WERI-Rb-1 (cell line): ENCODE measurements around the gene RPEL1.

Experiments
- DNase-seq: peaks from one replicate; pipeline ENCODE4 v3.0.0-alpha.2; 2020
- H3K27ac ChIP-seq: fragments of 250-450 bp; sonication (Bioruptor Pico); 2 replicates; pipeline ENCODE4 v1.5.1; 2020; ENCODE audit warnings: mild to moderate bottlenecking, moderate library complexity
- H3K27me3 ChIP-seq: fragments of 250-450 bp; sonication (Bioruptor Pico); 2 replicates; pipeline ENCODE4 v1.5.1; 2021; ENCODE audit warnings: mild to moderate bottlenecking, low read depth, moderate library complexity; ENCODE audit not compliant: insufficient read depth, severe bottlenecking
- H3K36me3 ChIP-seq: fragments of 250-450 bp; sonication (Bioruptor Pico); 2 replicates; pipeline ENCODE4 v1.5.1; 2020; ENCODE audit warnings: mild to moderate bottlenecking, moderate library complexity
- H3K4me3 ChIP-seq: 2 replicates; pipeline ENCODE4 v1.5.1; 2011; ENCODE audit warnings: low read depth, mild to moderate bottlenecking, control low read depth, low read length
- H3K9me3 ChIP-seq: fragments of 250-450 bp; sonication (Bioruptor Pico); 2 replicates; pipeline ENCODE4 v1.5.1; 2021; ENCODE audit warnings: mild to moderate bottlenecking, moderate library complexity; ENCODE audit not compliant: severe bottlenecking
- CTCF ChIP-seq: IDR thresholded peaks from 2 replicates; pipeline ENCODE4 v1.5.1; 2011; ENCODE audit warnings: low read depth, mild to moderate bottlenecking, control low read depth, inconsistent platforms, low read length

The RPEL1 gene

GRCh38 chr10:103276251-103276895 is 30.7 kb downstream of the RPEL1 start:
- peaks cover 25% of the 10 kb centered on the region for H3K36me3 ChIP-seq
- TF ChIP-seq CTCF: no peak
- H3K27me3 ChIP-seq: no peaks in the 10 kb centered on the region
- peak overlapping the region; percentile 64 for H3K4me3 ChIP-seq
- H3K9me3 ChIP-seq: no peaks in the 10 kb centered on the region
- H3K27ac ChIP-seq: peak overlapping the region; percentile 83
- DNase-seq: peak; percentile 15

GRCh38 chr10:103276896-103277712 is 31.4 kb downstream of the RPEL1 start, which contains the start of gene INA:
Gene INA, plus strand, starts transcription at chr10:103277138. Its CDS starts 74 bp downstream, at chr10:103277212.
- peak; percentile 31 for TF ChIP-seq CTCF
- no peaks in the 10 kb centered on the region for H3K27me3 ChIP-seq
- H3K4me3 ChIP-seq: peak within 1 kb of the TSS; percentile 64
- H3K36me3 ChIP-seq: peaks cover 29% of the 10 kb centered on the region
- H3K27ac ChIP-seq: peak within 1 kb of the TSS; percentile 83
- peak; percentile 92 for DNase-seq
- no peaks in the 10 kb centered on the region for H3K9me3 ChIP-seq

DNA sequence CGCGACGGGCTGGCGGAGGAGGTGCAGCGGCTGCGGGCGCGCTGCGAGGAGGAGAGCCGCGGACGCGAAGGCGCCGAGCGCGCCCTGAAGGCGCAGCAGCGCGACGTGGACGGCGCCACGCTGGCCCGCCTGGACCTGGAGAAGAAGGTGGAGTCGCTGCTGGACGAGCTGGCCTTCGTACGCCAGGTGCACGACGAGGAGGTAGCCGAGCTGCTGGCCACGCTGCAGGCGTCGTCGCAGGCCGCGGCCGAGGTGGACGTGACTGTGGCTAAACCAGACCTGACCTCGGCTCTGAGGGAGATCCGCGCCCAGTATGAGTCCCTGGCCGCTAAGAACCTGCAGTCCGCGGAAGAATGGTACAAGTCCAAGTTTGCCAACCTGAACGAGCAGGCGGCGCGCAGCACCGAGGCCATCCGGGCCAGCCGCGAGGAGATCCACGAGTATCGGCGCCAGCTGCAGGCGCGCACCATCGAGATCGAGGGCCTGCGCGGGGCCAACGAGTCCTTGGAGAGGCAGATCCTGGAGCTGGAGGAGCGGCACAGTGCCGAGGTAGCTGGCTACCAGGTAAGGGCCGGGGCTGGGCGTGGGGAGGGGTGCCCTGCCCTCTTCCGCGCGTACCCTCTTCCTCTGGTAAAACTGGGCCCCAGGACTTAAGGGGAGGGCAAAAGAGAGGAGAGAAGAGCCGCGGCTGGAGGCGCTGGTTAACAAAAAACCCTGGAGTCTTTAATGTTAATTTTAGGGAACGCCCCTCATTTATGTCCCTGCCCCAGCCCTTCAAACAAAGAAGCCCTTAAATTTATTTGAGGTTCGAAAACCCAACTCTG is 32.2 kb downstream of the RPEL1 start:
- Histone ChIP-seq H3K27me3 (no peaks in the 10 kb centered on the region), H3K27ac (peak overlapping the region; percentile 83), H3K36me3 (peaks cover 37% of the 10 kb centered on the region), H3K9me3 (no peaks in the 10 kb centered on the region), H3K4me3 (peak overlapping the region; percentile 64)
- DNase-seq: peak; percentile 25
- no peak for TF ChIP-seq CTCF

GRCh38 chr10:103278537-103278823 is 32.8 kb downstream of the RPEL1 start:
- no peak for TF ChIP-seq CTCF
- Histone ChIP-seq H3K27ac (peak overlapping the region; percentile 83), H3K27me3 (no peaks in the 10 kb centered on the region), H3K4me3 (peak overlapping the region; percentile 64), H3K9me3 (no peaks in the 10 kb centered on the region), H3K36me3 (peaks cover 43% of the 10 kb centered on the region)
- DNase-seq: no peak

DNA sequence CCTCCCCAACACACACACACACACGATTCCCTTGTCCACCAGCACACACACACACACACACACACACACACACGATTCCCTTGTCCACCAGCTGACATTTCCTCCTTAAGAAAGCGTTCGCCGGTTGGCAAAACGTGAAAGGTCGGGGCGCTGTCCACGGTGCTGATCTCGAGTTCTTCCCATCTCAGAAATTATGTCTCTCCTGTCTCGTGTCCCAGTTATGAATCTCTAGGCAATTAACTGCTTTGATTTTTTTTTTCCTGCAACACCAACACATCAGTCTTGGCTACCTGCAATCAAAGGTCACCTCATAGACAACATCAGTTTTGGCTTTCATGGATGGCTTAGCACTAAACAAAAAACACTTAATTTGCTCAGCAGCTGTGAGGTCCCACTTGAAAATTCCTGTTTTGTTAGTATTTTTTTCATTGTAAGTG is 33.2 kb downstream of the RPEL1 start:
- Histone ChIP-seq H3K4me3 (peak overlapping the region; percentile 64), H3K27ac (peak overlapping the region; percentile 92), H3K36me3 (peaks cover 45% of the 10 kb centered on the region), H3K27me3 (no peaks in the 10 kb centered on the region), H3K9me3 (no peaks in the 10 kb centered on the region)
- TF ChIP-seq CTCF: no peak
- peak; percentile 26 for DNase-seq
